Stimulated activated naive CD4-positive, alpha-beta T cell (primary cell): Measurements from ENCODE around the gene SLC5A1.
"Not testable (repeated sequence)": the region's sequence is repeated elsewhere in the genome, so short reads cannot be mapped to it uniquely, and the experiment has no call there.

Source experiments
- DNase-seq, 6 experiments: peaks; one replicate each; lab custom pipeline; 2025; lab: John Stamatoyannopoulos, UW

The SLC5A1 gene

DNA sequence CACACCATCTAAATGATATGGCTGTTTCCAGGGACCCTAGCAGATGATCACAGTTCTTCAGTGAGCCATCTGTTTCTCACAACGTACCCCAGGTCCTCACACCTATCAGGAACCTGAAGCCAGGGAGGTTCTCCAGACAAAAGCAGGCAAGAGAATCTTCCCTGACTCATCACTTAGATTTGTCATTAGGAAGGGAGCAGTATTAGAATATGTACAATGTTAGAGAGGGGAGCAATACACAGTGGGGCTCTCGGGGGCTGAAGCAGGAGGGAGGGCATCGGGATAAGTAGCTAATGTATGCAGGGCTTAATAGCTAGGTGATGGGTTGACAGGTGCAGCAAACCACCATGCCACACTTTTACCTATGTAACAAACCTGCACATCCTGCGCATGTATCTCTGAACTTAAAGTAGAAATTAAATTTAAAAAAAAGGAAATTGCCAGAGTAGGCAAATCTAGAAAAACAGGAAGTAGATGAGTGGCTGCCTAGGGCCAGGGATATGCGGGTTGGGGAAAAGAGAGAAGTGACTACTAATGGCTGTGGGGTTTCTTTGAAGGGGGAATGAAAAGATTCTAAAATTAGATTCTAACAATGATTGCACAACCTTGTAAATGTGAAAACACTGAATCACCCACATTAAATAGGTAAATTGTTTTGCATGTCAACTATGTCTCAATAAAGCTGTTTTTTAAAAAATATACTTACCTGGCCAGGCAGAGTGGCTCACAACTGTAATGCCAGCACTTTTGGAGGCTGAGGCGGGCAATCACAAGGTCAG lies 101.6 kb downstream of the SLC5A1 start:
- DNase-seq, result peak in 3 of 6 experiments; percentile 12 to 35 (median 35)

GRCh38 chr22:32147128-32147527 lies 104.1 kb downstream of the SLC5A1 start:
- not testable (repeated sequence) for DNase-seq

DNA sequence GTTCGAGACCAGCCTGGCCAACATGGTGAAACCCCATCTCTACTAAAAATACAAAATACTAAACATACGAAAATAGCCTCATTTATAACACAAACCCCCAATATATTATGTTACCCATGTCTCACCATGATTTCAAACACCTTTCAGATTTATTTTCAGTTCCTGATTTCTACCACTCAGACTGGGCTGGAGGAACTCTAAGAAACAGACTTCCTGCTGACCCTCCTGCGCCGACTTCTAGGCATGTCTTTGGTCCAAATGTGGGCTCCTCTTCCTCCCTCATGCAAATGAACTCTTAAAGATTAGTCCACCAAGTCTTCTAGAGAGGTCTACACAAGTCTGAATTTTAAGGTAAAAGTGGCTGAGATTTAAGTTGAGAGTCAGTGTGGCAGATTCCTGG lies 105.3 kb downstream of the SLC5A1 start:
- DNase-seq, result not testable (repeated sequence)

DNA sequence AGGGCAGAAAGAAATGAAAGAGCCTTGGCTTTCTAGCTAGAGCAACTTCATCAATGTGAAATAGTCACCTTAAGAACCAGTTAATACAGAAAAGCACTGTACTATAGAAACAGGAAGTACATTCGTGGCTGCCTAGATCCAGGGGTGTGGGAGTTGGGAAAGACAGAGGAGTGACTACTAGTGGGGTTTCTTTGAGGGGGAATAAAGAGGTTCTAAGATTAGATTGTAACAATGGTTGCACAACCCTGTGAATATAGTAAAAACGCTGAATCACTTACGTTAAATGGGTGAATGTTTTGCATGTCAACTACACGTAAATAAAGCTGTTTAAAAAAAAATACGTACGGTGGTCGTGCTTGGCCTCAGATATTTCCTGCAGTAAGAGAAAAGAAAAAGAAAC lies 107.6 kb downstream of the SLC5A1 start:
- DNase-seq, result not testable (repeated sequence)

DNA sequence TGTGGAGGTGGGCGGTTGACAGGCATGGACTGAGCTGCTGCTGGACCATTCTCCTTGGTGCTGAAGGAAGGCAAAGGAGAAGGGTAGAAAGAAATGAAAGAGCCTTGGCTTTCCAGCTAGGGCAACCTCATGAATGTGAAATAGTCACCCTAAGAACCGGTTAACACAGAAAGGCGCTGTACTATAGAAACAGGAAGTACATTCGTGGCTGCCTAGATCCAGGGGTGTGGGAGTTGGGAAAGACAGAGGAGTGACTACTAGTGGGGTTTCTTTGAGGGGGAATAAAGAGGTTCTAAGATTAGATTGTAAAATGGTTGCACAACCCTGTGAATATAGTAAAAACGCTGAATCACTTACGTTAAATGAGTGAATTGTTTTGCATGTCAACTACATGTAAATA lies 108.6 kb downstream of the SLC5A1 start:
- not testable (repeated sequence) for DNase-seq

GRCh38 chr22:32154727-32155126 lies 111.7 kb downstream of the SLC5A1 start:
- not testable (repeated sequence) for DNase-seq

DNA sequence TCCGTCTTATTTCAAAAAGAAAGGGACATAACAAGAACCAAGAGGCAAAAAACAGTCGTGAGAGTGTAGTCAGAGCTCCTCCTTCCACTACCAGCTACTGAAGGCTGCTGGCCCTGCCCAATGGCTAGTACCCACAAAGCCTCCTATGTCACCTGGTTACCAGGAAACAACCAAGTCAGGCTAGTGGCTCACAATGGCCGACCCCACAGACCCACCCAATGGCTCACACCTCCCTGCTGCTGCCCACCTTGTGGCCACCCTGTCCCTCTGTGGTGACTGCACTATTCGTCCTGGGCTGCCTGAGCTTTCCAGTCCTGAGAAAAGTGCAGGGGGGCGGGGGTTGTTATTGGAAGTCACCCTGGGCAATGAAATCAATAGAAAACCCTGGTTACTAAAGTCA lies 114.6 kb downstream of the SLC5A1 start:
- DNase-seq, result not testable (repeated sequence)

- DNase-seq, result no peak
Observed at GRCh38 chr22:32158712-32159533, 115.9 kb downstream of the SLC5A1 start, which contains the start of gene C22orf42. C22orf42 (minus strand) TSS chr22:32159303; CDS start chr22:32159215, 88 bp downstream.

DNA sequence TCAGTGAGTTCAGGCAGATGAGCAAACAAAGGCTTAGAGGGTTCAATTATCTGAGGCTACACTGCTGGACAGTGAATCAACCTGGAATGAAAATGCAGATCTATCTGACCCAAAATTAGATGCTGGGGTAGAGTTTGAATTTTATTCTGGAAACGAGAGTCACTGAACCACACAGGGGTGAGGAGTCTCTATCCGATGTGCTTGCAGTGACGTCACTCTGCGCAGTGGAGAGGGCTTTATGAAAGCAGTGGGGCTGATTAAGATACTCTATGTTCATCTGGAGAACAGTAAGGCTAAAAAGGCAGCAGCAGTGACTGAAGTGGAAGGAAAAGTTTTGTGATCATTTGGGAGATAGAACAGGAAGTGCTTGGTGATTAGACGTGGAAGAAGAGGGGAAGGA lies 117.3 kb downstream of the SLC5A1 start:
- DNase-seq, result not testable (repeated sequence)
